ENCODE results near the gene CDH5. TPM values are rescaled to one million over a fixed set of nuclear protein-coding genes. Genes with fewer than 3 reads are reported as not detected.

The CDH5 gene
- polyA plus RNA-seq, 1 donor (not counting 4 experiments of a cell fraction or from before 2014, with no cell fraction given): 0.05 TPM

GRCh38 chr16:66383551-66383950 lies 17.1 kb downstream of the CDH5 start:
- peak overlapping the region; percentile 45 for H3K9ac ChIP-seq (ENCODE audit: control insufficient read depth, extremely low read depth, insufficient read depth, low read length)
- no peaks in the 10 kb centered on the region for H3K36me3 ChIP-seq (ENCODE audit: control insufficient read depth in 2 of 2, extremely low read depth in 1 of 2, insufficient read depth in 2 of 2, low read length in 2 of 2)
- peaks cover 28% of the 10 kb centered on the region for H3K4me1 ChIP-seq (ENCODE audit: control insufficient read depth, extremely low read depth, insufficient read depth, low read length)
- H3K79me2 ChIP-seq (ENCODE audit: control insufficient read depth, insufficient read depth, low read length): no peaks in the 10 kb centered on the region
- TF ChIP-seq EZH2 (IDR thresholded peaks at IDR 0.05; ENCODE audit: low read length) (no peak), CTCF (optimal IDR thresholded peaks at IDR 0.05 in 1 of 3, IDR thresholded peaks at IDR 0.05 in 1 of 3, conservative IDR thresholded peaks at IDR 0.05 in 1 of 3; ENCODE audit: extremely low read depth in 1 of 3, insufficient read depth in 2 of 3, low read length in 3 of 3) (no peak)
- H3K9me1 ChIP-seq (ENCODE audit: control insufficient read depth, extremely low read depth, insufficient read depth, low read length): no peaks in the 10 kb centered on the region
- peak overlapping the region; percentile 95 for H3K27ac ChIP-seq (ENCODE audit: control insufficient read depth, insufficient read depth, low read length)
- DNase-seq (ENCODE audit: low read depth, low spot score) (no peak), FAIRE-seq (no peak)
- peak overlapping the region; percentile 62 for H2AFZ ChIP-seq (ENCODE audit: control insufficient read depth, low read length)
- dilution Hi-C loops (cut with MboI; ENCODE audit: extremely low pct_ligation_motif_present, low sequenced_read_pairs): no loop called here
- H3K4me3 ChIP-seq (ENCODE audit: control insufficient read depth in 2 of 3, extremely low read depth in 1 of 3, insufficient read depth in 2 of 3, low read depth in 1 of 3, low read length in 3 of 3): no peak overlapping the region
- H3K4me2 ChIP-seq (ENCODE audit: control insufficient read depth, extremely low read depth, insufficient read depth, low read depth, low read length): peak overlapping the region; percentile 83
- H4K20me1 ChIP-seq (ENCODE audit: control insufficient read depth, extremely low read depth, insufficient read depth, low read length): no peaks in the 10 kb centered on the region
- H3K27me3 ChIP-seq (ENCODE audit: control insufficient read depth, extremely low read depth, insufficient read depth, low read length): no peaks in the 10 kb centered on the region
- H3K9me3 ChIP-seq (ENCODE audit: control insufficient read depth, low read depth, low read length): no peaks in the 10 kb centered on the region

GRCh38 chr16:66385415-66385814 lies 18.9 kb downstream of the CDH5 start:
- dilution Hi-C loops (cut with MboI; ENCODE audit: extremely low pct_ligation_motif_present, low sequenced_read_pairs): no loop called here

More at GRCh38 chr16:66385415-66385814, 18.9 kb downstream of the CDH5 start:
- H3K4me2 ChIP-seq (ENCODE audit: control insufficient read depth, extremely low read depth, insufficient read depth, low read depth, low read length): no peak overlapping the region
- H3K36me3 ChIP-seq (ENCODE audit: control insufficient read depth in 2 of 2, extremely low read depth in 1 of 2, insufficient read depth in 2 of 2, low read length in 2 of 2): no peaks in the 10 kb centered on the region
- no peak for DNase-seq (ENCODE audit: low read depth, low spot score)
- TF ChIP-seq EZH2 (IDR thresholded peaks at IDR 0.05; ENCODE audit: low read length): no peak
- no peak for TF ChIP-seq CTCF (optimal IDR thresholded peaks at IDR 0.05 in 1 of 3, IDR thresholded peaks at IDR 0.05 in 1 of 3, conservative IDR thresholded peaks at IDR 0.05 in 1 of 3; ENCODE audit: extremely low read depth in 1 of 3, insufficient read depth in 2 of 3, low read length in 3 of 3)
- H3K79me2 ChIP-seq (ENCODE audit: control insufficient read depth, insufficient read depth, low read length): no peaks in the 10 kb centered on the region
- no peaks in the 10 kb centered on the region for H4K20me1 ChIP-seq (ENCODE audit: control insufficient read depth, extremely low read depth, insufficient read depth, low read length)
- peak; percentile 56 for FAIRE-seq
- H3K9me3 ChIP-seq (ENCODE audit: control insufficient read depth, low read depth, low read length): no peaks in the 10 kb centered on the region
- no peaks in the 10 kb centered on the region for H3K9me1 ChIP-seq (ENCODE audit: control insufficient read depth, extremely low read depth, insufficient read depth, low read length)
- H3K27me3 ChIP-seq (ENCODE audit: control insufficient read depth, extremely low read depth, insufficient read depth, low read length): no peaks in the 10 kb centered on the region
- no peak overlapping the region for H3K4me3 ChIP-seq (ENCODE audit: control insufficient read depth in 2 of 3, extremely low read depth in 1 of 3, insufficient read depth in 2 of 3, low read depth in 1 of 3, low read length in 3 of 3)
- peaks cover 23% of the 10 kb centered on the region for H3K4me1 ChIP-seq (ENCODE audit: control insufficient read depth, extremely low read depth, insufficient read depth, low read length)
- H3K27ac ChIP-seq (ENCODE audit: control insufficient read depth, insufficient read depth, low read length): no peak overlapping the region
- H3K9ac ChIP-seq (ENCODE audit: control insufficient read depth, extremely low read depth, insufficient read depth, low read length): no peak overlapping the region
- H2AFZ ChIP-seq (ENCODE audit: control insufficient read depth, low read length): no peak overlapping the region

Measured in keratinocyte (primary cell).